Activated B cell treated with CpG ODN at 0.5 μM for 24 hours (primary cell): ENCODE data around the gene TMEM94. TPM values are rescaled to one million over a fixed set of nuclear protein-coding genes. Genes with fewer than 3 reads are reported as not detected.

Experiments used
- ATAC-seq: fragments of 200-7000 bp; cut with Tn5 transposase; one replicate; pipeline ENCODE4 v1.10.0; 2021; ENCODE audit warnings: low read depth, mild to moderate bottlenecking, moderate library complexity
- CTCF ChIA-PET: fragments of 350-600 bp; sonication (Branson Sonifier 250); formaldehyde crosslinking; loops from one replicate; lab custom pipeline; 2021; ENCODE audit warnings: antibody characterized with exemption; lab: Charles Lee
- POLR2A ChIA-PET: fragments of 350-600 bp; sonication (Branson Sonifier 250); formaldehyde crosslinking; loops from one replicate; lab custom pipeline; 2021; ENCODE audit warnings: antibody characterized with exemption; lab: Charles Lee
- DNase-seq: peaks from one replicate; pipeline ENCODE4 v3.0.0; 2022
- H3K27ac Mint-ChIP-seq: one replicate; pipeline ENCODE4 v1.8.0; 2020; ENCODE audit warnings: mixed read lengths
- H3K27me3 Mint-ChIP-seq: one replicate; pipeline ENCODE4 v1.8.0; 2021; ENCODE audit warnings: mixed read lengths
- H3K36me3 Mint-ChIP-seq: one replicate; pipeline ENCODE4 v1.8.0; 2021; ENCODE audit warnings: low read depth, mixed read lengths
- H3K4me1 Mint-ChIP-seq: one replicate; pipeline ENCODE4 v1.8.0; 2021; ENCODE audit warnings: mixed read lengths
- H3K4me3 Mint-ChIP-seq: one replicate; pipeline ENCODE4 v1.8.0; 2020; ENCODE audit warnings: mild to moderate bottlenecking, mixed read lengths
- H3K9me3 Mint-ChIP-seq: one replicate; pipeline ENCODE4 v1.8.0; 2020; ENCODE audit warnings: mixed read lengths
- CTCF ChIP-seq: fragments of 200-600 bp; IDR thresholded peaks from one replicate; pipeline ENCODE4 v1.8.0; 2022; ENCODE audit warnings: antibody characterized with exemption, mild to moderate bottlenecking
- intact Hi-C: fragments of 100-400 bp; cut with micrococcal nuclease; formaldehyde crosslinking; loops from one replicate; pipeline ENCODE4 v1.15.1; 2024
- total RNA-seq: library from RNA; stranded (reverse); gene quantifications from 2 replicates; pipeline ENCODE4 v1.2.3, GENCODE V29; 2022

The TMEM94 gene
- total RNA-seq, 1 donor from 2014 or later, result 86.6 TPM

DNA sequence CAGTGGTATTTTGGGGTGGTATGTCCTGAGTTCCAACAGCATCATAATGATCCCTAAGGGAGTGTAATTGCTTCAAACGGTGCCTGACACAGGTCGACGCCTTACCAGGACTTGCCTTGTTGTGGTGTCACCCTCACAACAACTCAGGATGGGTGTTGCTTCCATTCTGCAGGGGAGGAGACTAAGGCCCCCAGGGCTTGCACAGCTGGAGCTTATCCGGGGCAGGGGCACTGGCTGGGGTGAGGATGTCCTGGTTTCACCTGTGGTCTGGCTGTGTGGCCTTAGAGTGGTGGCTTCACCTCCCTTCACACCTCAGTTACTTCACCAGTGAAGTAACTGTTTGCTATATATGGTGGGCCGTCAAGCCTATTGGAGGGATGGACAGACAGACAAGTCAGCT, 92.4 kb downstream of the TMEM94 start:
- Mint-ChIP-seq H3K27me3 (no peaks in the 10 kb centered on the region), H3K36me3 (peaks cover 7% of the 10 kb centered on the region), H3K4me3 (no peak overlapping the region), H3K4me1 (no peaks in the 10 kb centered on the region), H3K27ac (no peak overlapping the region), H3K9me3 (no peaks in the 10 kb centered on the region)
- ATAC-seq (no peak), DNase-seq (no peak)
- intact Hi-C loops, result no loop called here
- POLR2A ChIA-PET, result no interaction called here
- TF ChIP-seq CTCF, result no peak
- CTCF ChIA-PET, result no interaction called here

Other genes with a start within 250 kb of the TMEM94 start
- 116 and 119 TPM in 2 replicates for gene GGA3, start 195.0 kb upstream of the TMEM94 start, total RNA-seq
- 67.6 and 71.3 TPM in 2 replicates for gene MRPS7, start 194.8 kb upstream of the TMEM94 start, total RNA-seq
- gene MIF4GD, start 185.4 kb upstream of the TMEM94 start, total RNA-seq, result 50.8 and 55.2 TPM in 2 replicates
- gene SLC25A19, start 167.2 kb upstream of the TMEM94 start, total RNA-seq, result 87.6 and 96.7 TPM in 2 replicates
- 307 and 320 TPM in 2 replicates for gene GRB2, start 51.0 kb upstream of the TMEM94 start, total RNA-seq
- gene CASKIN2, start 58.9 kb downstream of the TMEM94 start, total RNA-seq, result 1.2 and 1.4 TPM in 2 replicates
- 21.0 and 24.9 TPM in 2 replicates for gene TSEN54, start 59.9 kb downstream of the TMEM94 start, total RNA-seq
- 27.5 and 29.9 TPM in 2 replicates for gene LLGL2, start 69.1 kb downstream of the TMEM94 start, total RNA-seq
- 207 and 264 TPM in 2 replicates for gene MYO15B, start 131.2 kb downstream of the TMEM94 start, total RNA-seq
- gene SMIM5, start 176.8 kb downstream of the TMEM94 start, total RNA-seq, result 1.1 and 1.7 TPM in 2 replicates
- gene RECQL5, start 210.5 kb downstream of the TMEM94 start, total RNA-seq, result 55.9 and 65.4 TPM in 2 replicates
- gene SAP30BP, start 210.7 kb downstream of the TMEM94 start, total RNA-seq, result 177 and 184 TPM in 2 replicates